ENCODE data around the gene PNPLA2. TPM values are rescaled to one million over a fixed set of nuclear protein-coding genes. Genes with fewer than 3 reads are reported as not detected.

The PNPLA2 gene
- total and polyA plus RNA-seq, 2 of the 8 experiments (the other 6 are each of a cell fraction or from before 2014, with no cell fraction given), result 30.9 to 62.1 TPM

GRCh38 chr11:819129-819931 is 616 bp downstream of the PNPLA2 start (continued):
- TF ChIP-seq KDM4A (IDR thresholded peaks at IDR 0.05; ENCODE audit: low read depth, low read length, severe bottlenecking) (peak; percentile 54), HDAC6 (IDR thresholded peaks at IDR 0.05; ENCODE audit: low read depth, low read length) (no peak), BCL11A (IDR thresholded peaks at IDR 0.05; ENCODE audit: low read depth in 2 of 2, low read length in 2 of 2) (no peak), GTF2F1 (IDR thresholded peaks at IDR 0.05; ENCODE audit: borderline replicate concordance, low read depth, low read length) (peak; percentile 62; the same call in 1 of the 2 replicates), SIX5 (IDR thresholded peaks at IDR 0.05; ENCODE audit: low read depth, low read length) (no peak), CREB1 (IDR thresholded peaks at IDR 0.05) (no peak), CHD2 (IDR thresholded peaks at IDR 0.05; ENCODE audit: low read length) (no peak), KDM1A (IDR thresholded peaks at IDR 0.05; ENCODE audit: borderline replicate concordance, low read length) (no peak), CBX8 (IDR thresholded peaks at IDR 0.05; ENCODE audit: borderline replicate concordance, low read depth, low read length) (no peak), BACH1 (IDR thresholded peaks at IDR 0.05; ENCODE audit: low read length) (peak; percentile 32), SP2 (IDR thresholded peaks at IDR 0.05; ENCODE audit: low read length) (no peak), JUND (IDR thresholded peaks at IDR 0.05; ENCODE audit: low read length) (no peak)
- TF ChIP-seq, protein P1, sequence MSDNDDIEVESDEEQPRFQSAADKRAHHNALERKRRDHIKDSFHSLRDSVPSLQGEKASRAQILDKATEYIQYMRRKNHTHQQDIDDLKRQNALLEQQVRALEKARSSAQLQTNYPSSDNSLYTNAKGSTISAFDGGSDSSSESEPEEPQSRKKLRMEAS (IDR thresholded peaks at IDR 0.05), result no peak

Measured in H1 (cell line).